ENCODE data around the gene TIMP1.
A peak's percentile ranks its signal among the peaks of the same experiment; 100 is the strongest.

Gene TIMP1

GRCh38 chrX:47587091-47587891, 5.1 kb downstream of the TIMP1 start:
- no peak overlapping the region for H3K4me3 ChIP-seq (ENCODE audit: low read length)
- peak; percentile 46 for DNase-seq (ENCODE audit: low read depth)
- no peak for TF ChIP-seq CTCF (IDR thresholded peaks at IDR 0.05; ENCODE audit: insufficient read depth, low read depth, low read length, missing control alignments)

GRCh38 chrX:47587906-47588735, 5.9 kb downstream of the TIMP1 start:
- no peak for TF ChIP-seq CTCF (IDR thresholded peaks at IDR 0.05; ENCODE audit: insufficient read depth, low read depth, low read length, missing control alignments)
- no peak for DNase-seq (ENCODE audit: low read depth)

GRCh38 chrX:47590984-47591383, 8.7 kb downstream of the TIMP1 start:
- TF ChIP-seq CTCF (IDR thresholded peaks at IDR 0.05; ENCODE audit: insufficient read depth, low read depth, low read length, missing control alignments), result no peak
- no peak overlapping the region for H3K4me3 ChIP-seq (ENCODE audit: low read length)
- no peak for DNase-seq (ENCODE audit: low read depth)

More at GRCh38 chrX:47587906-47588735, 5.9 kb downstream of the TIMP1 start:
- no peak overlapping the region for H3K4me3 ChIP-seq (ENCODE audit: low read length)

- DNase-seq (ENCODE audit: low read depth), result no peak
- TF ChIP-seq CTCF (IDR thresholded peaks at IDR 0.05; ENCODE audit: insufficient read depth, low read depth, low read length, missing control alignments), result no peak
- no peak overlapping the region for H3K4me3 ChIP-seq (ENCODE audit: low read length)
Measured at GRCh38 chrX:47593522-47593921, 11.3 kb downstream of the TIMP1 start.

- H3K4me3 ChIP-seq (ENCODE audit: low read length), result no peak overlapping the region
- DNase-seq (ENCODE audit: low read depth), result peak; percentile 13
- no peak for TF ChIP-seq CTCF (IDR thresholded peaks at IDR 0.05; ENCODE audit: insufficient read depth, low read depth, low read length, missing control alignments)
Measured at GRCh38 chrX:47595716-47596251, 13.5 kb downstream of the TIMP1 start.

GRCh38 chrX:47596256-47596655, 14.0 kb downstream of the TIMP1 start:
- TF ChIP-seq CTCF (IDR thresholded peaks at IDR 0.05; ENCODE audit: insufficient read depth, low read depth, low read length, missing control alignments), result no peak
- DNase-seq (ENCODE audit: low read depth), result no peak

More at GRCh38 chrX:47596256-47596655, 14.0 kb downstream of the TIMP1 start:
- no peak overlapping the region for H3K4me3 ChIP-seq (ENCODE audit: low read length)

Data from epithelial cell of esophagus (primary cell).